K562 (cell line): ENCODE measurements around the gene SRGAP3. TPM values are rescaled to one million over a fixed set of nuclear protein-coding genes. Genes with fewer than 3 reads are reported as not detected.

Experiments used
- ATAC-seq: fragments of 200-7000 bp; cut with Tn5 transposase; 3 replicates; pipeline ENCODE4 v1.9.1; 2020; ENCODE audit warnings: moderate library complexity
- BruUV-seq: library from RNA; stranded (reverse); fragments of 400-500 nt; replicated peaks from 2 replicates; lab custom pipeline; 2021; lab: Mats Ljungman, UMichigan
- CTCF ChIA-PET: fragments of 300-600 bp; formaldehyde crosslinking; extraction: SDS; loops from one replicate; lab custom pipeline; 2021; ENCODE audit warnings: low intra/inter-chr PET ratio; lab: Yijun Ruan, JAX
- POLR2A ChIA-PET: fragments of 300-600, 350-650 bp; sonication (Branson Sonifier 250); formaldehyde crosslinking; extraction: SDS; loops from one replicate; lab custom pipeline; 2021; ENCODE audit warnings: antibody characterized with exemption, inconsistent platforms; lab: Yijun Ruan, JAX
- DNase-seq, 4 experiments: peaks; one replicate each; pipeline versions ENCODE4 v3.0.0 to v3.0.0-alpha.2; 2011 to 2018; ENCODE audit warnings: low spot score in 3 of 4, mixed read lengths in 3 of 4; ENCODE audit errors: extremely low read depth in 1 of 4
- FAIRE-seq: peaks from 2 replicates; lab custom pipeline; 2011; peaks lifted over from hg19 to GRCh38; lab: Jason Lieb, UNC
- H2AFZ ChIP-seq: 2 replicates; pipeline ENCODE4 v1.6.0; 2011; ENCODE audit warnings: low read depth, low read length, control low read depth, inconsistent platforms
- H3K27ac ChIP-seq: fragments of 200-600 bp; 3 replicates; pipeline ENCODE4 v1.8.0; 2011; ENCODE audit warnings: low read depth, mild to moderate bottlenecking, control low read depth, inconsistent platforms, low read length, moderate library complexity, mixed read lengths; ENCODE audit errors: extremely low read depth
- H3K27me3 ChIP-seq, 2 experiments: fragments of 300-600 bp in 1 of 2; 2 replicates in 1 of 2; 3 replicates in 1 of 2; pipeline versions ENCODE4 v1.6.0 to v1.8.0; 2011; ENCODE audit warnings: inconsistent platforms in 2 of 2, low read length in 2 of 2, mild to moderate bottlenecking in 1 of 2, mixed read lengths in 1 of 2, moderate library complexity in 1 of 2; ENCODE audit not compliant: control insufficient read depth in 2 of 2, insufficient read depth in 2 of 2
- H3K36me3 ChIP-seq: fragments of 300-600 bp; 3 replicates; pipeline ENCODE4 v1.8.0; 2011; ENCODE audit warnings: mild to moderate bottlenecking, low read length, inconsistent platforms; ENCODE audit not compliant: control insufficient read depth, insufficient read depth
- H3K4me1 ChIP-seq, 2 experiments: fragments of 200-600 bp in 1 of 2; replicated peaks in 1 of 2; 2 replicates in 1 of 2; 3 replicates in 1 of 2; pipeline versions ENCODE4 v1.5.1 to v1.8.0; 2011; ENCODE audit warnings: inconsistent platforms in 2 of 2, low read length in 2 of 2, mild to moderate bottlenecking in 1 of 2, mixed read lengths in 1 of 2, moderate library complexity in 1 of 2; ENCODE audit not compliant: control insufficient read depth in 2 of 2, insufficient read depth in 2 of 2
- H3K4me2 ChIP-seq: 2 replicates; pipeline ENCODE4 v1.6.1; 2011; ENCODE audit warnings: low read length, control low read depth, inconsistent platforms, mixed read lengths; ENCODE audit not compliant: insufficient read depth
- H3K4me3 ChIP-seq: fragments of 200-600 bp; sonication (generic), shearing (Covaris generic); 2 replicates; pipeline ENCODE4 v1.5.1; 2016; ENCODE audit warnings: control low read depth, inconsistent platforms
- H3K79me2 ChIP-seq: fragments of 200-600 bp; 3 replicates; pipeline ENCODE4 v1.8.0; 2011; ENCODE audit warnings: low read length, inconsistent platforms; ENCODE audit not compliant: control insufficient read depth, insufficient read depth
- H3K9ac ChIP-seq, 2 experiments: 2 replicates each; pipeline versions ENCODE4 v1.6.0 to v1.6.1; 2011; ENCODE audit warnings: low read depth in 2 of 2, low read length in 2 of 2, control low read depth in 1 of 2, inconsistent platforms in 1 of 2, mild to moderate bottlenecking in 1 of 2, mixed read lengths in 1 of 2; ENCODE audit not compliant: insufficient read depth in 1 of 2
- H3K9me1 ChIP-seq: one replicate; pipeline ENCODE4 v1.6.0; 2011; ENCODE audit warnings: inconsistent platforms, mild to moderate bottlenecking, low read length, moderate library complexity; ENCODE audit not compliant: control insufficient read depth, insufficient read depth
- H3K9me3 ChIP-seq: replicated peaks from 2 replicates; pipeline ENCODE4 v1.5.1; 2011; ENCODE audit warnings: low read depth, low read length, inconsistent platforms; ENCODE audit not compliant: control insufficient read depth, insufficient read depth
- H4K20me1 ChIP-seq: replicated peaks from 2 replicates; pipeline ENCODE4 v1.6.1; 2011; ENCODE audit warnings: low read length, inconsistent platforms, mixed read lengths; ENCODE audit not compliant: control insufficient read depth, insufficient read depth
- BDP1 ChIP-seq: IDR thresholded peaks from 3 replicates; pipeline ENCODE4 v1.6.1; 2011; ENCODE audit not compliant: insufficient read length, insufficient read depth
- CBX2 ChIP-seq: fragments of 200-600 bp; sonication (generic); IDR thresholded peaks from one replicate; pipeline ENCODE4 v1.6.1; 2012; ENCODE audit warnings: mild to moderate bottlenecking, low read length, inconsistent platforms; ENCODE audit not compliant: insufficient read depth, poor library complexity, severe bottlenecking
- CBX5 ChIP-seq: IDR thresholded peaks from 2 replicates; pipeline ENCODE4 v1.6.1; 2014; ENCODE audit warnings: low read depth, borderline replicate concordance
- CCAR2 ChIP-seq: fragments of 200-400 bp; formaldehyde crosslinking; IDR thresholded peaks from 2 replicates; pipeline ENCODE4 v1.6.1; 2017; ENCODE audit warnings: mild to moderate bottlenecking, low read depth, low read length
- DNMT1 ChIP-seq: fragments of 450-650 bp; IDR thresholded peaks from 2 replicates; pipeline ENCODE4 v1.6.1; 2016; ENCODE audit warnings: antibody characterized with exemption, mild to moderate bottlenecking
- HOXB6 ChIP-seq: fragments of 250-450 bp; sonication (Bioruptor Pico); IDR thresholded peaks from 2 replicates; pipeline ENCODE4 v1.5.1; 2022; ENCODE audit warnings: mild to moderate bottlenecking, borderline replicate concordance
- MNT ChIP-seq, 2 experiments: fragments of 450-650 bp; conservative IDR thresholded peaks; 2 replicates each; pipeline ENCODE4 v1.6.1; 2017; ENCODE audit warnings: mild to moderate bottlenecking in 2 of 2, moderate library complexity in 2 of 2
- NRF1 ChIP-seq, 2 experiments: fragments of 450-650 bp; IDR thresholded peaks in 1 of 2; conservative IDR thresholded peaks in 1 of 2; 2 replicates each; pipeline ENCODE4 v1.6.1; 2014; ENCODE audit warnings: mild to moderate bottlenecking in 2 of 2
- RBM15 ChIP-seq: fragments of 200-400 bp; formaldehyde crosslinking; IDR thresholded peaks from 2 replicates; pipeline ENCODE4 v1.6.1; 2018; ENCODE audit warnings: mild to moderate bottlenecking, low read length, moderate library complexity; ENCODE audit not compliant: insufficient read depth
- RNF2 ChIP-seq: sonication (generic); IDR thresholded peaks from 2 replicates; pipeline ENCODE4 v1.6.1; 2016
- SMAD3 ChIP-seq: fragments of 450-650 bp; formaldehyde crosslinking; conservative IDR thresholded peaks from 2 replicates; pipeline ENCODE4 v1.4.0; 2020; ENCODE audit warnings: mild to moderate bottlenecking
- TCF3 ChIP-seq: sonication (generic); formaldehyde crosslinking; IDR thresholded peaks from 2 replicates; pipeline ENCODE4 v1.4.0; 2020; ENCODE audit warnings: mild to moderate bottlenecking, missing genetic modification reagents
- WHSC1 ChIP-seq: IDR thresholded peaks from one replicate; pipeline ENCODE4 v1.6.1; 2012; ENCODE audit warnings: low read length, control low read depth, inconsistent platforms
- YBX1 ChIP-seq: fragments of 450-650 bp; IDR thresholded peaks from 2 replicates; pipeline ENCODE4 v1.7.1; 2016; ENCODE audit warnings: mild to moderate bottlenecking
- ZBTB7A ChIP-seq: IDR thresholded peaks from 2 replicates; pipeline ENCODE4 v1.6.1; 2011; ENCODE audit warnings: low read depth, mild to moderate bottlenecking, low read length, moderate library complexity, borderline replicate concordance; ENCODE audit not compliant: control insufficient read depth
- ZNF436 ChIP-seq: fragments of 250-450, 450-650 bp; sonication (Bioruptor Pico); formaldehyde crosslinking; IDR thresholded peaks from 2 replicates; pipeline ENCODE4 v1.7.0; 2020; ENCODE audit warnings: mild to moderate bottlenecking
- ZNF592 ChIP-seq: fragments of 450-650 bp; IDR thresholded peaks from 2 replicates; pipeline ENCODE4 v1.6.1; 2017; ENCODE audit warnings: antibody characterized with exemption, mild to moderate bottlenecking
- WGBS: fragments of 100-300 bp; shearing (Covaris generic); methylation state at CpG from one replicate; pipeline ENCODE4 v1.1.6; 2016; ENCODE audit warnings: low coverage, mixed read lengths; ENCODE audit not compliant: insufficient coverage; ENCODE audit errors: missing lambda C conversion rate; 5-methylcytosine and 5-hydroxymethylcytosine counted together
- in situ Hi-C: fragments of 300-500 bp; cut with MboI; formaldehyde crosslinking; loops from 4 replicates; pipeline ENCODE4 v1.15.0; 2018; ENCODE audit warnings: inconsistent platforms, mixed read lengths
- intact Hi-C: fragments of 100-400 bp; cut with micrococcal nuclease; formaldehyde crosslinking; loops from 2 replicates; pipeline ENCODE4 v1.14.2; 2022
- polyA plus RNA-seq, 8 experiments: library from polyadenylated mRNA; depleted of rRNA in 4 of 8; stranded (reverse) in 5 of 8; unstranded in 3 of 8; fragments of >200 nt; fragmentation: Nextera tagmentation in 2 of 8; fragmentation: Illumina TruSeq in 1 of 8; extraction: Ambion mirVana in 2 of 8; extraction: Trizol in 1 of 8; gene quantifications; 2 replicates each; pipeline versions ENCODE4 v1.2.1 to v1.2.3, GENCODE V29; 2011 to 2014; ENCODE audit warnings: inconsistent platforms in 1 of 8, missing spikeins in 1 of 8
- total RNA-seq, 7 experiments: library from RNA; depleted of rRNA in 6 of 7; stranded (reverse); fragments of >200 nt in 6 of 7; fragmentation: Illumina TruSeq in 2 of 7; extraction: Trizol in 2 of 7; gene quantifications; 2 replicates each; pipeline versions ENCODE4 v1.2.1 to v1.2.3, GENCODE V29; 2011 to 2021; ENCODE audit warnings: low replicate concordance in 1 of 7

Gene SRGAP3
- total and polyA plus RNA-seq, 9 of the 15 experiments (the other 6 are each of a cell fraction or from before 2014, with no cell fraction given): 0.11 to 0.85 (median 0.35) TPM; not detected in 2

GRCh38 chr3:9064850-9065249, 184.6 kb downstream of the SRGAP3 start:
- H2AFZ ChIP-seq: no peak overlapping the region
- H3K4me3 ChIP-seq: no peak overlapping the region
- H3K79me2 ChIP-seq: no peaks in the 10 kb centered on the region
- H3K9me1 ChIP-seq: no peaks in the 10 kb centered on the region
- H3K9me3 ChIP-seq: 0 out of 2 replicates have a peak, but pooled peaks cover 4% of the 10 kb centered on the region
- no peaks in the 10 kb centered on the region for H3K4me1 ChIP-seq
- CTCF ChIA-PET: no interaction called here
- no peaks in the 10 kb centered on the region for H4K20me1 ChIP-seq
- H3K36me3 ChIP-seq: no peaks in the 10 kb centered on the region
- no peak overlapping the region for H3K4me2 ChIP-seq
- in situ Hi-C loops (loop anchor here (5.0 kb wide), 1 partner anchor 93 kb away; no protein-coding TSS in a partner anchor), intact Hi-C loops (loop anchor here (5.0 kb wide), 2 partner anchors 298 to 403 kb away; partner anchors contain the start of gene OXTR)
- TF ChIP-seq CCAR2 (no peak), ZNF436 (no peak), TCF3 (CRISPR knock-in tag) (no peak), BDP1 (no peak), MNT (conservative IDR thresholded peaks at IDR 0.05) (no peak), ZBTB7A (no peak), DNMT1 (no peak), RBM15 (no peak), HOXB6 (CRISPR knock-in tag) (no peak), CBX2 (no peak), NRF1 (conservative IDR thresholded peaks at IDR 0.05 in 1 of 2, IDR thresholded peaks at IDR 0.05 in 1 of 2) (no peak), YBX1 (no peak), RNF2 (no peak), WHSC1 (no peak), SMAD3 (no peak), ZNF592 (no peak), CBX5 (no peak)
- no peak overlapping the region for H3K9ac ChIP-seq
- H3K27me3 ChIP-seq: peaks cover 2 to 7% of the 10 kb centered on the region in 2 experiments; a peak in 3 of 5 replicates
- WGBS: 0% methylated on average over 5 of the region's 5 CpGs
- POLR2A ChIA-PET: interaction anchor here (1.4 kb wide), 1 partner anchor 14 kb away, joined by 5 read pairs; no protein-coding TSS in a partner anchor
- no peak for DNase-seq
- H3K27ac ChIP-seq: no peak overlapping the region
- ATAC-seq: no peak
- BruUV-seq: no TSS peak
- no peak for FAIRE-seq
